Germinal center (tissue), 1 donor: Measurements from ENCODE around the gene FPGT.
"Not testable (repeated sequence)": the region's sequence is repeated elsewhere in the genome, so short reads cannot be mapped to it uniquely, and the experiment has no call there.

Source experiments
- DNase-seq: peaks from one replicate; pipeline ENCODE4 v3.0.0; 2012; ENCODE audit warnings: mixed read lengths, low spot score

The FPGT gene

GRCh38 chr1:74197657-74198552, at the start of gene FPGT, which contains the start of gene LRRIQ3:
Gene FPGT (plus strand): TSS chr1:74198242. CDS start chr1:74198279, 37 bp downstream.
Gene LRRIQ3 (minus strand): TSS chr1:74198176. CDS start chr1:74183684, 14,492 bp downstream.
- peak; percentile 95 for DNase-seq

GRCh38 chr1:74160046-74160445, 38.0 kb upstream of the FPGT start:
- DNase-seq, result no peak

GRCh38 chr1:74161497-74161896, 36.5 kb upstream of the FPGT start:
- no peak for DNase-seq

GRCh38 chr1:74162333-74162732, 35.7 kb upstream of the FPGT start:
- no peak for DNase-seq

- DNase-seq, result not testable (repeated sequence)
Observed at GRCh38 chr1:74174423-74174822, 23.6 kb upstream of the FPGT start.

- no peak for DNase-seq
Observed at GRCh38 chr1:74180490-74180889, 17.6 kb upstream of the FPGT start.

GRCh38 chr1:74193908-74194307, 4.1 kb upstream of the FPGT start:
- no peak for DNase-seq

GRCh38 chr1:74195339-74195738, 2.7 kb upstream of the FPGT start:
- no peak for DNase-seq

GRCh38 chr1:74197255-74197654, 787 bp upstream of the FPGT start:
- no peak for DNase-seq

GRCh38 chr1:74199504-74199903, 1.5 kb downstream of the FPGT start:
- no peak for DNase-seq

GRCh38 chr1:74205266-74205665, 7.2 kb downstream of the FPGT start:
- no peak for DNase-seq

- no peak for DNase-seq
Observed at GRCh38 chr1:74215229-74215628, 17.2 kb downstream of the FPGT start.

GRCh38 chr1:74222701-74223100, 24.7 kb downstream of the FPGT start:
- no peak for DNase-seq

- DNase-seq, result no peak
Observed at GRCh38 chr1:74223453-74223852, 25.4 kb downstream of the FPGT start.

GRCh38 chr1:74235153-74235552, 37.1 kb downstream of the FPGT start, which contains the start of gene TNNI3K:
Gene TNNI3K (plus strand): TSS chr1:74235387. CDS start chr1:74235452, 65 bp downstream.
- DNase-seq, result no peak

- no peak for DNase-seq
Observed at GRCh38 chr1:74236440-74236839, 38.4 kb downstream of the FPGT start.

- DNase-seq, result no peak
Observed at GRCh38 chr1:74237035-74237434, 39.0 kb downstream of the FPGT start.

- no peak for DNase-seq
Observed at GRCh38 chr1:74237787-74238186, 39.7 kb downstream of the FPGT start.

- DNase-seq, result no peak
Observed at GRCh38 chr1:74245168-74245772, 47.2 kb downstream of the FPGT start.

GRCh38 chr1:74246315-74246714, 48.3 kb downstream of the FPGT start:
- DNase-seq, result no peak

- no peak for DNase-seq
Observed at GRCh38 chr1:74247881-74248528, 50.0 kb downstream of the FPGT start.

- DNase-seq, result not testable (repeated sequence)
Observed at GRCh38 chr1:74253243-74253824, 55.3 kb downstream of the FPGT start.
